ENCODE data around the gene ZNF107. TPM values are rescaled to one million over a fixed set of nuclear protein-coding genes. Genes with fewer than 3 reads are reported as not detected.

The ZNF107 gene
- total RNA-seq, 1 experiment from 2014 or later, result 24.7 TPM

GRCh38 chr7:64640504-64640903, 25.4 kb upstream of the ZNF107 start:
- Histone ChIP-seq H3K79me2 (ENCODE audit: insufficient read depth, low read length) (no peaks in the 10 kb centered on the region), H3K27ac (ENCODE audit: insufficient read length, low read depth, low read length) (no peak overlapping the region), H2BK12ac (ENCODE audit: insufficient read length, low read depth, low read length) (no peak overlapping the region), H3K27me3 (ENCODE audit: insufficient read depth, low read length) (no peaks in the 10 kb centered on the region), H3K23me2 (ENCODE audit: insufficient read length, low read depth, low read length, poor library complexity, severe bottlenecking) (no peaks in the 10 kb centered on the region), H4K5ac (ENCODE audit: insufficient read length, low read depth, low read length) (no peak overlapping the region), H2BK20ac (ENCODE audit: low read depth, low read length, poor library complexity, severe bottlenecking) (no peak overlapping the region), H4K20me1 (ENCODE audit: control insufficient read depth, insufficient read depth, insufficient read length) (no peaks in the 10 kb centered on the region), H3K9ac (ENCODE audit: extremely low read depth, insufficient read length, low read length) (no peak overlapping the region), H2BK5ac (ENCODE audit: insufficient read length, low read length) (no peak overlapping the region), H2BK120ac (ENCODE audit: low read depth, low read length, poor library complexity, severe bottlenecking) (no peak overlapping the region), H2AK5ac (ENCODE audit: insufficient read length, low read length) (no peak overlapping the region), H2AFZ (ENCODE audit: low read length) (no peak overlapping the region), H3K56ac (ENCODE audit: insufficient read length, low read depth, low read length) (no peak overlapping the region), H4K91ac (ENCODE audit: insufficient read length, low read depth, low read length) (no peak overlapping the region), H3K23ac (ENCODE audit: insufficient read length, low read depth, low read length) (no peak overlapping the region), H3T11ph (ENCODE audit: low read length) (no peak overlapping the region), H3K4me2 (ENCODE audit: insufficient read depth, insufficient read length, low read length) (no peak overlapping the region), H3K79me1 (ENCODE audit: insufficient read depth, low read depth, low read length, poor library complexity, severe bottlenecking) (no peaks in the 10 kb centered on the region), H2BK15ac (ENCODE audit: low read depth, low read length) (no peak overlapping the region), H3K4ac (ENCODE audit: low read depth, low read length) (no peak overlapping the region), H3K18ac (ENCODE audit: insufficient read length, low read depth, low read length) (no peak overlapping the region), H3K4me1 (ENCODE audit: insufficient read depth, low read length) (no peaks in the 10 kb centered on the region), H3K9me3 (ENCODE audit: control insufficient read depth, low read depth, low read length) (peaks cover 92% of the 10 kb centered on the region), H4K8ac (replicated peaks; ENCODE audit: insufficient read length, low read depth, low read length) (no peak overlapping the region), H3K14ac (ENCODE audit: insufficient read depth, low read length) (no peak overlapping the region)
- TF ChIP-seq CTCF (conservative IDR thresholded peaks at IDR 0.05), result no peak
- no CpG with 5 or more reads among the region's 3 CpGs for WGBS (ENCODE audit: extremely low coverage, insufficient read length, low lambda C conversion rate)
- H3K9me3 Mint-ChIP-seq, result no peaks in the 10 kb centered on the region; a peak in 5 of 5 replicates
- no peaks in the 10 kb centered on the region for H3K27me3 Mint-ChIP-seq (ENCODE audit: low read depth)
- H3K4me1 Mint-ChIP-seq, result no peaks in the 10 kb centered on the region
- H3K36me3 Mint-ChIP-seq (ENCODE audit: insufficient read depth in 1 of 3, low read depth in 3 of 3), result peaks cover 0 to 33% (median 15%) of the 10 kb centered on the region in 3 experiments; a peak in 6 of 7 replicates
- H3K27ac Mint-ChIP-seq, result no peak overlapping the region
- DNase-seq, result no peak
- no peak overlapping the region for H3K4me3 Mint-ChIP-seq

Measured in H9 (cell line).